Ovary (tissue), 9 donors: ENCODE measurements around the gene MTMR12. TPM values are rescaled to one million over a fixed set of nuclear protein-coding genes. Genes with fewer than 3 reads are reported as not detected.
A peak's percentile ranks its signal among the peaks of the same experiment; 100 is the strongest.
"Not testable (repeated sequence)": the region's sequence is repeated elsewhere in the genome, so short reads cannot be mapped to it uniquely, and the experiment has no call there.

Experiments
- DNase-seq, 5 donors: peaks; one replicate each; pipeline ENCODE4 v3.0.0-alpha.2; 2019 to 2020
- H3K27ac ChIP-seq, 2 donors: fragments of 200-600 bp; one replicate each; pipeline versions ENCODE4 v1.5.1 to v1.8.0; 2019 to 2022
- H3K27me3 ChIP-seq: fragments of 200-600 bp; one replicate; pipeline ENCODE4 v1.8.0; 2022
- H3K36me3 ChIP-seq: fragments of 200-600 bp; sonication (generic); one replicate; pipeline ENCODE4 v1.5.1; 2019
- H3K4me1 ChIP-seq: one replicate; pipeline ENCODE4 v1.8.1; 2013; ENCODE audit warnings: mild to moderate bottlenecking, moderate library complexity; ENCODE audit not compliant: insufficient read depth
- H3K4me3 ChIP-seq: fragments of 200-600 bp; sonication (generic); one replicate; pipeline ENCODE4 v1.5.1; 2017
- H3K9me3 ChIP-seq, 2 donors: fragments of 200-600 bp in 1 of 2; sonication (generic) in 1 of 2; one replicate each; pipeline versions ENCODE4 v1.5.1 to v1.8.1; 2013 to 2019; ENCODE audit warnings: mild to moderate bottlenecking in 1 of 2, moderate library complexity in 1 of 2
- EP300 ChIP-seq: sonication (generic); formaldehyde crosslinking; IDR thresholded peaks from one replicate; pipeline ENCODE4 v1.6.1; 2017; ENCODE audit warnings: antibody characterized with exemption
- POLR2A ChIP-seq: fragments of 450-650 bp; IDR thresholded peaks from one replicate; pipeline ENCODE4 v1.6.1; 2017; ENCODE audit warnings: antibody characterized with exemption, mild to moderate bottlenecking, moderate library complexity
- WGBS, 3 donors: extraction: QIAGEN DNeasy Blood & Tissue Kit in 1 of 3; methylation state at CpG; one replicate each; pipeline versions ENCODE4 v1.1.5 to v1.1.7; 2013 to 2017; 5-methylcytosine and 5-hydroxymethylcytosine counted together
- intact Hi-C, 4 donors: fragments of 100-400 bp; cut with DNase I; formaldehyde crosslinking; loops; one replicate each; pipeline versions ENCODE4 v1.11.0 to v1.15.1; 2022 to 2023
- polyA plus RNA-seq, 2 donors: library from polyadenylated mRNA; stranded (reverse); fragments of 200-250 nt in 1 of 2; fragments of 350-450 nt in 1 of 2; fragmentation: Illumina TruSeq in 1 of 2; extraction: RNeasy Lipid Tissue Mini Kit (QIAGEN cat#74804) in 1 of 2; gene quantifications; one replicate each; pipeline ENCODE4 v1.2.3, GENCODE V29; 2013 to 2014
- total RNA-seq, 7 donors: library from RNA; depleted of rRNA in 2 of 7; stranded (reverse); fragments of >200 nt in 2 of 7; fragmentation: NEBNext Ultra II Directional in 3 of 7; extraction: Animal tissue kit (Norgen Biotek cat#: 25700) in 3 of 7; gene quantifications; one replicate each; pipeline versions ENCODE4 v1.1.0 to v1.2.4, GENCODE V29; 2016 to 2023
- TF ChIP-seq, protein P1 (sequence below), 3 donors: fragments of 450-650 bp in 2 of 3; fragments of 200-600 bp in 1 of 3; IDR thresholded peaks; one replicate each; pipeline versions ENCODE4 v1.5.1 to v1.8.0; 2016 to 2022; ENCODE audit warnings: antibody characterized with exemption in 3 of 3, mild to moderate bottlenecking in 1 of 3
- donor health status: DM: no; HTN: no; CAD: no; lungs with moderate emphysema.
- donor health status: DM: no; HTN: no; CAD: no.
- donor health status: Bipolar disorder and iron deficiency.
- donor health status: DM: yes; HTN: yes; CAD: no.
- donor health status: DM: no; HTN: no; CAD: no.
- donor health status: DM: yes; HTN: yes; CAD: no.

The MTMR12 gene
- total and polyA plus RNA-seq, 9 donors, result 14.9 to 39.0 (median 35.2) TPM

DNA sequence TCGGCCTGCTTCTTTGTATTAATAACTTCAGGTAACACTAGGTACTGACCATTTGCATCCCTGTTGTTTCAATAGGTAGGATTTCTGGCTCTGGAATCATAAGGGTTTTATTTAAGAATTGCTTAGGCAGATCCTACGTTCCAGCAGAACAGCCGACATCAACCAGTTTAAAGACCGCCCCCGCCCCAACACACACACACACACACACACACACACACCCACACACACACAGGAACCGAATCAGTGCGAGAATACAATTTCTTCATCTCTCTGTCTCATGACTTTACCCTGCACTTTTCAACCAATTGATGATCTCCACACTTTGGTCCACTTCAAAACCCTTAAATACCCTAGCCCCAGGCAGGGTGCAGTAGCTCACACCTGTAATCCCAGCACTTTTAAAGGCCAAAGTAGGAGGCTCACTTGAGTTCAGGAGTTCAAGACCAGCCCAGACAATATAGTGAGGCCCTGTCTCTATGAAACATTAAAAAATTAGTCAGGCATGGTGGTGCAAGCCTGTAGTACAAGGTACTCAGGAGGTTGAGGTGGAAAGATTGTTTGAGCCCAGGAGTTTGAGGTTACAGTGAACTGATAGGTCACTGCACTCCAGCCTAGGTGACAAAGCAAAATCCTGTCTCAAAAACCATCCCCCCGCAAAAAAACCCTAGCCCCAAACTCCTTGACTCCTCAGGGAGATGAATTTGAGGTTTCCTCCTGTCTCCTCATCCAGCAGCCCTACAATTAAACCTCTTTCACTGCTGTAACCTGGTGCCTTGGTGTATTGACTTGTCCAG is 2.7 kb upstream of the MTMR12 start:
- H3K4me1 ChIP-seq, result peaks cover 11% of the 10 kb centered on the region
- H3K36me3 ChIP-seq, result no peaks in the 10 kb centered on the region
- H3K4me3 ChIP-seq, result no peak overlapping the region
- intact Hi-C loops, result no loop called here
- TF ChIP-seq POLR2A, result no peak
- TF ChIP-seq EP300, result no peak
- TF ChIP-seq, protein P1, sequence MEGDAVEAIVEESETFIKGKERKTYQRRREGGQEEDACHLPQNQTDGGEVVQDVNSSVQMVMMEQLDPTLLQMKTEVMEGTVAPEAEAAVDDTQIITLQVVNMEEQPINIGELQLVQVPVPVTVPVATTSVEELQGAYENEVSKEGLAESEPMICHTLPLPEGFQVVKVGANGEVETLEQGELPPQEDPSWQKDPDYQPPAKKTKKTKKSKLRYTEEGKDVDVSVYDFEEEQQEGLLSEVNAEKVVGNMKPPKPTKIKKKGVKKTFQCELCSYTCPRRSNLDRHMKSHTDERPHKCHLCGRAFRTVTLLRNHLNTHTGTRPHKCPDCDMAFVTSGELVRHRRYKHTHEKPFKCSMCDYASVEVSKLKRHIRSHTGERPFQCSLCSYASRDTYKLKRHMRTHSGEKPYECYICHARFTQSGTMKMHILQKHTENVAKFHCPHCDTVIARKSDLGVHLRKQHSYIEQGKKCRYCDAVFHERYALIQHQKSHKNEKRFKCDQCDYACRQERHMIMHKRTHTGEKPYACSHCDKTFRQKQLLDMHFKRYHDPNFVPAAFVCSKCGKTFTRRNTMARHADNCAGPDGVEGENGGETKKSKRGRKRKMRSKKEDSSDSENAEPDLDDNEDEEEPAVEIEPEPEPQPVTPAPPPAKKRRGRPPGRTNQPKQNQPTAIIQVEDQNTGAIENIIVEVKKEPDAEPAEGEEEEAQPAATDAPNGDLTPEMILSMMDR (IDR thresholded peaks at IDR 0.05), result no peak
- 35 to 64% (median 38%) methylated on average over 8 of the region's 8 CpGs for WGBS, 3 donors
- DNase-seq, result no peak
- no peaks in the 10 kb centered on the region for H3K9me3 ChIP-seq
- H3K27ac ChIP-seq, result no peak overlapping the region
- no peaks in the 10 kb centered on the region for H3K27me3 ChIP-seq

- Histone ChIP-seq H3K4me3 (no peak overlapping the region), H3K36me3 (no peaks in the 10 kb centered on the region), H3K27ac (peak overlapping the region in 1 of 2 donors; percentile 54), H3K9me3 (no peaks in the 10 kb centered on the region), H3K27me3 (no peaks in the 10 kb centered on the region), H3K4me1 (peaks cover 11% of the 10 kb centered on the region)
- intact Hi-C loops, result loop anchor here in 1 of 4 donors (5.0 kb wide), 1 partner anchor 142 kb away; the partner anchor contains the start of gene GOLPH3
- WGBS, 3 donors, result 11 to 46% (median 20%) methylated on average over 5 of the region's 5 CpGs
- TF ChIP-seq, protein P1 (IDR thresholded peaks at IDR 0.05), result no peak
- TF ChIP-seq EP300 (no peak), POLR2A (no peak)
- no peak for DNase-seq
Measured at GRCh38 chr5:32314658-32315057, 1.9 kb upstream of the MTMR12 start.

- Histone ChIP-seq H3K4me1 (peaks cover 11% of the 10 kb centered on the region), H3K27ac (peak overlapping the region in 1 of 2 donors; percentile 54)
- 52 to 80% (median 74%) methylated on average over 10 of the region's 10 CpGs for WGBS, 3 donors
- not testable (repeated sequence) for H3K27me3 ChIP-seq, H3K36me3 ChIP-seq, H3K9me3 ChIP-seq, DNase-seq, H3K4me3 ChIP-seq
- intact Hi-C loops, result loop anchor here in 1 of 4 donors (5.0 kb wide), 1 partner anchor 142 kb away; the partner anchor contains the start of gene GOLPH3
Measured at GRCh38 chr5:32314152-32314488, 1.4 kb upstream of the MTMR12 start.

GRCh38 chr5:32312197-32312594 is 543 bp downstream of the MTMR12 start:
- peaks cover 16% of the 10 kb centered on the region for H3K4me1 ChIP-seq

More at GRCh38 chr5:32312197-32312594, 543 bp downstream of the MTMR12 start:
- DNase-seq, result peak; percentile 73 to 86 (median 82)
- Histone ChIP-seq H3K4me3 (peak overlapping the region; percentile 89), H3K27me3 (no peaks in the 10 kb centered on the region), H3K9me3 (no peaks in the 10 kb centered on the region), H3K27ac (peak overlapping the region; percentile 93 to 96), H3K36me3 (no peaks in the 10 kb centered on the region)
- WGBS, 3 donors, result 0% methylated on average over 31 to 34 of the region's 34 CpGs
- peak; percentile 38 for TF ChIP-seq POLR2A
- TF ChIP-seq, protein P1 (IDR thresholded peaks at IDR 0.05), result no peak
- intact Hi-C loops, result loop anchor here in 1 of 4 donors (5.0 kb wide), 1 partner anchor 140 kb away; the partner anchor contains the start of gene GOLPH3
